ENCODE results near the gene BDKRB2.

- TF ChIP-seq EZH2phosphoT487 (IDR thresholded peaks at IDR 0.05; ENCODE audit: low read length) (no peak), CTCF (IDR thresholded peaks at IDR 0.05; ENCODE audit: low read length) (no peak), EZH2 (optimal IDR thresholded peaks at IDR 0.05; ENCODE audit: low read depth, low read length) (no peak)
Observed at GRCh38 chr14:96257900-96258299, 53.3 kb downstream of the BDKRB2 start.
